Measurements from ENCODE around the gene CMTM3. TPM values are rescaled to one million over a fixed set of nuclear protein-coding genes. Genes with fewer than 3 reads are reported as not detected.

The CMTM3 gene
- total RNA-seq, 1 donor from 2014 or later, result 89.2 TPM

GRCh38 chr16:66651965-66652364 lies 47.5 kb downstream of the CMTM3 start:
- Mint-ChIP-seq H3K27me3 (ENCODE audit: low read depth) (no peaks in the 10 kb centered on the region), H3K27ac (ENCODE audit: unreplicated experiment) (no peak overlapping the region), H3K9me3 (no peaks in the 10 kb centered on the region), H3K36me3 (ENCODE audit: low read depth) (no peaks in the 10 kb centered on the region), H3K4me1 (peaks cover 8% of the 10 kb centered on the region), H3K4me3 (no peak overlapping the region)
- no peak for DNase-seq (ENCODE audit: low read depth, low spot score)
- TF ChIP-seq, protein P1, sequence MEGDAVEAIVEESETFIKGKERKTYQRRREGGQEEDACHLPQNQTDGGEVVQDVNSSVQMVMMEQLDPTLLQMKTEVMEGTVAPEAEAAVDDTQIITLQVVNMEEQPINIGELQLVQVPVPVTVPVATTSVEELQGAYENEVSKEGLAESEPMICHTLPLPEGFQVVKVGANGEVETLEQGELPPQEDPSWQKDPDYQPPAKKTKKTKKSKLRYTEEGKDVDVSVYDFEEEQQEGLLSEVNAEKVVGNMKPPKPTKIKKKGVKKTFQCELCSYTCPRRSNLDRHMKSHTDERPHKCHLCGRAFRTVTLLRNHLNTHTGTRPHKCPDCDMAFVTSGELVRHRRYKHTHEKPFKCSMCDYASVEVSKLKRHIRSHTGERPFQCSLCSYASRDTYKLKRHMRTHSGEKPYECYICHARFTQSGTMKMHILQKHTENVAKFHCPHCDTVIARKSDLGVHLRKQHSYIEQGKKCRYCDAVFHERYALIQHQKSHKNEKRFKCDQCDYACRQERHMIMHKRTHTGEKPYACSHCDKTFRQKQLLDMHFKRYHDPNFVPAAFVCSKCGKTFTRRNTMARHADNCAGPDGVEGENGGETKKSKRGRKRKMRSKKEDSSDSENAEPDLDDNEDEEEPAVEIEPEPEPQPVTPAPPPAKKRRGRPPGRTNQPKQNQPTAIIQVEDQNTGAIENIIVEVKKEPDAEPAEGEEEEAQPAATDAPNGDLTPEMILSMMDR (conservative IDR thresholded peaks at IDR 0.05), result no peak

GRCh38 chr16:66652661-66653360 lies 48.3 kb downstream of the CMTM3 start:
- TF ChIP-seq, protein P1 (conservative IDR thresholded peaks at IDR 0.05), result no peak
- Mint-ChIP-seq H3K36me3 (ENCODE audit: low read depth) (no peaks in the 10 kb centered on the region), H3K9me3 (no peaks in the 10 kb centered on the region), H3K27ac (ENCODE audit: unreplicated experiment) (no peak overlapping the region), H3K4me1 (peaks cover 8% of the 10 kb centered on the region), H3K4me3 (no peak overlapping the region), H3K27me3 (ENCODE audit: low read depth) (no peaks in the 10 kb centered on the region)
- no peak for DNase-seq (ENCODE audit: low read depth, low spot score)

GRCh38 chr16:66653581-66654350 lies 49.3 kb downstream of the CMTM3 start:
- Mint-ChIP-seq H3K9me3 (no peaks in the 10 kb centered on the region), H3K4me3 (no peak overlapping the region), H3K27ac (ENCODE audit: unreplicated experiment) (no peak overlapping the region), H3K27me3 (ENCODE audit: low read depth) (no peaks in the 10 kb centered on the region), H3K4me1 (peaks cover 8% of the 10 kb centered on the region), H3K36me3 (ENCODE audit: low read depth) (no peaks in the 10 kb centered on the region)
- TF ChIP-seq, protein P1 (conservative IDR thresholded peaks at IDR 0.05), result no peak
- no peak for DNase-seq (ENCODE audit: low read depth, low spot score)

- no peak for DNase-seq (ENCODE audit: low read depth, low spot score)
These were observed 52.0 kb downstream of the CMTM3 start for GRCh38 chr16:66656547-66656946.

GRCh38 chr16:66658143-66658859 lies 53.8 kb downstream of the CMTM3 start:
- Mint-ChIP-seq H3K36me3 (ENCODE audit: low read depth) (no peaks in the 10 kb centered on the region), H3K27ac (ENCODE audit: unreplicated experiment) (peak overlapping the region; percentile 9), H3K27me3 (ENCODE audit: low read depth) (no peaks in the 10 kb centered on the region), H3K9me3 (no peaks in the 10 kb centered on the region), H3K4me3 (no peak overlapping the region), H3K4me1 (peaks cover 17% of the 10 kb centered on the region)
- DNase-seq (ENCODE audit: low read depth, low spot score), result no peak
- TF ChIP-seq, protein P1 (conservative IDR thresholded peaks at IDR 0.05), result no peak

More at GRCh38 chr16:66656547-66656946, 52.0 kb downstream of the CMTM3 start:
- no peak overlapping the region for H3K4me3 Mint-ChIP-seq
- no peak overlapping the region for H3K27ac Mint-ChIP-seq (ENCODE audit: unreplicated experiment)
- TF ChIP-seq, protein P1 (conservative IDR thresholded peaks at IDR 0.05), result no peak
- peaks cover 8% of the 10 kb centered on the region for H3K4me1 Mint-ChIP-seq
- no peaks in the 10 kb centered on the region for H3K9me3 Mint-ChIP-seq
- no peaks in the 10 kb centered on the region for H3K27me3 Mint-ChIP-seq (ENCODE audit: low read depth)
- H3K36me3 Mint-ChIP-seq (ENCODE audit: low read depth), result no peaks in the 10 kb centered on the region
